Panc1 (cell line): Measurements from ENCODE around the gene BTRC. TPM values are rescaled to one million over a fixed set of nuclear protein-coding genes. Genes with fewer than 3 reads are reported as not detected.

Experiments used
- ATAC-seq: fragments of 200-7000 bp; cut with Tn5 transposase; 2 replicates; pipeline ENCODE4 v1.9.1; 2020; ENCODE audit warnings: mild to moderate bottlenecking, moderate library complexity
- BruUV-seq: library from RNA; stranded (reverse); fragments of 400-500 nt; replicated peaks from 2 replicates; lab custom pipeline; 2021; lab: Mats Ljungman, UMichigan
- CTCF ChIA-PET: fragments of 300-600 bp; sonication (Branson Sonifier 250); formaldehyde crosslinking; loops from one replicate; lab custom pipeline; 2022; ENCODE audit warnings: antibody characterized with exemption; lab: Charles Lee
- POLR2A ChIA-PET: fragments of 300-600 bp; sonication (Branson Sonifier 250); formaldehyde crosslinking; loops from one replicate; lab custom pipeline; 2022; ENCODE audit warnings: antibody characterized with exemption; lab: Charles Lee
- DNase-seq: peaks from one replicate; pipeline ENCODE4 v3.0.0-alpha.2; 2010; ENCODE audit warnings: low read depth, low spot score
- H3K27ac ChIP-seq: 2 replicates; pipeline ENCODE4 v1.5.1; 2011; ENCODE audit warnings: mild to moderate bottlenecking, low read length, inconsistent platforms
- H3K27me3 ChIP-seq: fragments of 200-500 bp; sonication (Bioruptor generic); 2 replicates; pipeline ENCODE4 v1.6.0; 2014; ENCODE audit warnings: low read length, inconsistent platforms; ENCODE audit not compliant: control insufficient read depth, insufficient read depth
- H3K36me3 ChIP-seq: fragments of 200-500 bp; sonication (Bioruptor generic); 2 replicates; pipeline ENCODE4 v1.5.1; 2014; ENCODE audit warnings: inconsistent platforms, mild to moderate bottlenecking, low read length, moderate library complexity; ENCODE audit not compliant: control insufficient read depth, insufficient read depth
- H3K4me1 ChIP-seq: 2 replicates; pipeline ENCODE4 v1.5.1; 2011; ENCODE audit warnings: inconsistent platforms, mild to moderate bottlenecking, low read length, moderate library complexity; ENCODE audit not compliant: control insufficient read depth, insufficient read depth
- H3K4me3 ChIP-seq, 2 experiments: 2 replicates each; pipeline ENCODE4 v1.5.1; 2011 to 2012; ENCODE audit warnings: low read depth in 2 of 2, low read length in 2 of 2, mild to moderate bottlenecking in 2 of 2, inconsistent platforms in 1 of 2, moderate library complexity in 1 of 2
- H3K9me3 ChIP-seq: fragments of 200-500 bp; sonication (Bioruptor generic); 2 replicates; pipeline ENCODE4 v1.5.1; 2014; ENCODE audit warnings: low read depth, mild to moderate bottlenecking, inconsistent platforms, low read length, moderate library complexity; ENCODE audit not compliant: control insufficient read depth, insufficient read depth
- CTCF ChIP-seq: fragments of 450-650 bp; IDR thresholded peaks from 2 replicates; pipeline ENCODE4 v1.5.1; 2017; ENCODE audit warnings: mild to moderate bottlenecking
- POLR2AphosphoS5 ChIP-seq: IDR thresholded peaks from 2 replicates; pipeline ENCODE4 v1.6.1; 2012; ENCODE audit warnings: mild to moderate bottlenecking, low read depth, low read length, moderate library complexity
- REST ChIP-seq, 2 experiments: IDR thresholded peaks; 2 replicates each; pipeline ENCODE4 v1.6.1; 2011 to 2012; ENCODE audit warnings: low read depth in 2 of 2, control low read depth in 1 of 2, low read length in 1 of 2, mild to moderate bottlenecking in 1 of 2, moderate library complexity in 1 of 2; ENCODE audit not compliant: insufficient read depth in 1 of 2
- SIN3A ChIP-seq: IDR thresholded peaks from 2 replicates; pipeline ENCODE4 v1.6.1; 2012; ENCODE audit warnings: low read depth, mild to moderate bottlenecking, low read length, moderate library complexity, borderline replicate concordance; ENCODE audit not compliant: insufficient read depth
- TCF7L2 ChIP-seq: IDR thresholded peaks from 2 replicates; pipeline ENCODE4 v1.6.1; 2011; ENCODE audit warnings: mild to moderate bottlenecking, low read depth, low read length, inconsistent platforms
- in situ Hi-C: cut with HindIII; loops from 2 replicates; pipeline ENCODE4 v1.10.0; 2016; ENCODE audit warnings: low sequenced_read_pairs, low pct_unique_long_range_greater_than_20kb
- intact Hi-C: fragments of 100-400 bp; cut with micrococcal nuclease; formaldehyde crosslinking; loops from one replicate; pipeline ENCODE4 v1.10.0; 2022; ENCODE audit not compliant: unreplicated experiment
- total RNA-seq: library from RNA; stranded (reverse); gene quantifications from one replicate; pipeline ENCODE4 v1.2.1, GENCODE V29; 2021; ENCODE audit not compliant: unreplicated experiment

The BTRC gene
- total RNA-seq, 1 experiment from 2014 or later, result 22.1 TPM

- Histone ChIP-seq H3K27me3 (no peaks in the 10 kb centered on the region), H3K36me3 (no peaks in the 10 kb centered on the region), H3K9me3 (no peaks in the 10 kb centered on the region), H3K4me3 (no peak overlapping the region), H3K4me1 (no peaks in the 10 kb centered on the region), H3K27ac (no peak overlapping the region)
- intact Hi-C loops (no loop called here), in situ Hi-C loops (no loop called here)
- no TSS peak for BruUV-seq
- DNase-seq, result no peak
- ChIA-PET CTCF (no interaction called here), POLR2A (no interaction called here)
- no peak for ATAC-seq
- TF ChIP-seq SIN3A, result no peak
- TF ChIP-seq TCF7L2, result no peak
- no peak for TF ChIP-seq POLR2AphosphoS5
- no peak for TF ChIP-seq REST (IDR thresholded peaks at IDR 0.05; ENCODE audit: insufficient read depth in 1 of 2, low read depth in 2 of 2, low read length in 1 of 2)
Measured at GRCh38 chr10:101458869-101459268, 104.9 kb downstream of the BTRC start.

GRCh38 chr10:101464082-101464481 lies 110.1 kb downstream of the BTRC start:
- Histone ChIP-seq H3K36me3 (no peaks in the 10 kb centered on the region), H3K9me3 (no peaks in the 10 kb centered on the region), H3K27ac (no peak overlapping the region), H3K27me3 (no peaks in the 10 kb centered on the region), H3K4me3 (no peak overlapping the region), H3K4me1 (peaks cover 5% of the 10 kb centered on the region; the same call in 1 of the 2 replicates)
- TF ChIP-seq REST (IDR thresholded peaks at IDR 0.05; ENCODE audit: insufficient read depth in 1 of 2, low read depth in 2 of 2, low read length in 1 of 2), result no peak
- no peak for TF ChIP-seq CTCF
- no peak for TF ChIP-seq SIN3A
- TF ChIP-seq TCF7L2, result no peak
- no peak for TF ChIP-seq POLR2AphosphoS5
- no peak for DNase-seq
- in situ Hi-C loops (no loop called here), intact Hi-C loops (no loop called here)
- ChIA-PET CTCF (interaction anchor here (0.6 kb wide), 1 partner anchor 73 kb away, joined by 11 read pairs; no protein-coding TSS in a partner anchor), POLR2A (no interaction called here)
- ATAC-seq, result no peak
- no TSS peak for BruUV-seq
